ENCODE data around the gene BRD1.

Gene BRD1

GRCh38 chr22:49867303-49868265 is 39.9 kb upstream of the BRD1 start:
- no peak overlapping the region for H3K27ac ChIP-seq
- no peak for TF ChIP-seq CTCF (conservative IDR thresholded peaks at IDR 0.05)

GRCh38 chr22:49866646-49867045 is 39.0 kb upstream of the BRD1 start:
- no peak overlapping the region for H3K27ac ChIP-seq
- TF ChIP-seq CTCF (conservative IDR thresholded peaks at IDR 0.05) = no peak

GRCh38 chr22:49866134-49866533 is 38.5 kb upstream of the BRD1 start:
- TF ChIP-seq CTCF (conservative IDR thresholded peaks at IDR 0.05) = no peak
- H3K27ac ChIP-seq = no peak overlapping the region

GRCh38 chr22:49865156-49865555 is 37.5 kb upstream of the BRD1 start:
- no peak overlapping the region for H3K27ac ChIP-seq
- no peak for TF ChIP-seq CTCF (conservative IDR thresholded peaks at IDR 0.05)

- no peak for TF ChIP-seq CTCF (conservative IDR thresholded peaks at IDR 0.05)
- no peak overlapping the region for H3K27ac ChIP-seq
Measured at GRCh38 chr22:49863931-49864330, 36.3 kb upstream of the BRD1 start.

- TF ChIP-seq CTCF (conservative IDR thresholded peaks at IDR 0.05) = no peak
- no peak overlapping the region for H3K27ac ChIP-seq
Measured at GRCh38 chr22:49862496-49862776, 34.8 kb upstream of the BRD1 start.

GRCh38 chr22:49861642-49862495 is 34.2 kb upstream of the BRD1 start:
- H3K27ac ChIP-seq = no peak overlapping the region
- no peak for TF ChIP-seq CTCF (conservative IDR thresholded peaks at IDR 0.05)
